ENCODE results near the gene OR4D6. TPM values are rescaled to one million over a fixed set of nuclear protein-coding genes. Genes with fewer than 3 reads are reported as not detected.

Gene OR4D6
- total RNA-seq, 1 donor from 2014 or later: not detected

Other genes starting within 250 kb of the OR4D6 start
- 9.4 TPM for gene MPEG1, start 244.0 kb upstream of the OR4D6 start, total RNA-seq
- gene OR5AN1, start 98.1 kb upstream of the OR4D6 start, total RNA-seq: not detected
- not detected for gene OR5A2, start 30.5 kb upstream of the OR4D6 start, total RNA-seq
- gene OR5A1, start 20.5 kb upstream of the OR4D6 start, total RNA-seq: not detected
- not detected for gene OR4D10, start 16.4 kb downstream of the OR4D6 start, total RNA-seq
- gene OR4D11, start 46.6 kb downstream of the OR4D6 start, total RNA-seq: not detected
- not detected for gene OR4D9, start 54.6 kb downstream of the OR4D6 start, total RNA-seq
- 73.1 TPM for gene OSBP, start 158.8 kb downstream of the OR4D6 start, total RNA-seq
- 38.1 TPM for gene PATL1, start 212.1 kb downstream of the OR4D6 start, total RNA-seq

Measured in ureter (tissue), 1 donor.